K562 treated with DMSO at 1 percent for 12 hours (cell line): ENCODE data around the gene CYREN. TPM values are rescaled to one million over a fixed set of nuclear protein-coding genes. Genes with fewer than 3 reads are reported as not detected.

ENCODE experiments used
- total RNA-seq: library from RNA; unstranded; fragments of 300-600 nt; gene quantifications from 2 replicates; pipeline ENCODE4 v1.2.3, GENCODE V29; 2022; ENCODE audit not compliant: insufficient read depth

CYREN gene
- 61.6 and 97.9 TPM in 2 replicates for total RNA-seq

GRCh38 chr7:135170274-135170997, at the start of gene CYREN:
Gene CYREN, minus strand, starts transcription at chr7:135170707. Its CDS starts 1,785 bp downstream, at chr7:135168922.

GRCh38 chr7:135211179-135211945, 40.9 kb upstream of the CYREN start, which contains the start of gene WDR91:
Gene WDR91, minus strand, starts transcription at chr7:135211526. Its CDS starts 24 bp downstream, at chr7:135211502.

GRCh38 chr7:135147899-135148721, 22.4 kb downstream of the CYREN start, which contains the start of gene TMEM140:
Gene TMEM140, plus strand, starts transcription at chr7:135148072. Its CDS starts 16,370 bp downstream, at chr7:135164442.

Other genes with a start within 250 kb of the CYREN start
- gene AGBL3, start 184.2 kb downstream of the CYREN start, total RNA-seq, result 0.33 and 0.69 TPM in 2 replicates
- gene TMEM140, start 22.6 kb downstream of the CYREN start, total RNA-seq, result 6.8 and 32.1 TPM in 2 replicates
- gene WDR91, start 40.8 kb upstream of the CYREN start, total RNA-seq, result 6.2 and 11.0 TPM in 2 replicates
- gene STRA8, start 63.1 kb upstream of the CYREN start, total RNA-seq, result not detected in 2 replicates